CD4-positive, alpha-beta T cell (primary cell): ENCODE measurements around the gene ZWINT. TPM values are rescaled to one million over a fixed set of nuclear protein-coding genes. Genes with fewer than 3 reads are reported as not detected.

ENCODE experiments used
- ATAC-seq: fragments of 200-7000 bp; cut with Tn5 transposase; one replicate; pipeline ENCODE4 v1.10.0; 2022; ENCODE audit warnings: mild to moderate bottlenecking; ENCODE audit not compliant: poor library complexity
- CTCF ChIA-PET: fragments of 350-600 bp; sonication (Branson Sonifier 250); formaldehyde crosslinking; loops from one replicate; lab custom pipeline; 2021; ENCODE audit warnings: antibody characterized with exemption, inconsistent platforms; lab: Charles Lee
- POLR2A ChIA-PET: fragments of 350-600 bp; sonication (Branson Sonifier 250); formaldehyde crosslinking; loops from one replicate; lab custom pipeline; 2021; ENCODE audit warnings: antibody characterized with exemption, inconsistent platforms; lab: Charles Lee
- DNase-seq, 14 experiments: peaks; one replicate each; pipeline ENCODE4 v3.0.0-alpha.2; 2013 to 2020; ENCODE audit warnings: mixed read lengths in 2 of 14
- H3K27ac ChIP-seq, 2 donors: one replicate each; pipeline versions ENCODE4 v1.5.1 to v1.7.0; 2013; ENCODE audit warnings: low read length in 2 of 2, low read depth in 1 of 2, mild to moderate bottlenecking in 1 of 2
- H3K27me3 ChIP-seq, 2 experiments: 1 replicate in 1 of 2; 2 replicates in 1 of 2; pipeline versions ENCODE4 v1.6.1 to v1.7.0; 2013; ENCODE audit warnings: low read length in 2 of 2, control low read depth in 1 of 2, mild to moderate bottlenecking in 1 of 2, moderate library complexity in 1 of 2; ENCODE audit not compliant: insufficient read depth in 2 of 2, control insufficient read depth in 1 of 2
- H3K36me3 ChIP-seq: one replicate; pipeline ENCODE4 v1.6.1; 2013; ENCODE audit warnings: low read length, control low read depth; ENCODE audit not compliant: insufficient read depth
- H3K4me1 ChIP-seq: one replicate; pipeline ENCODE4 v1.6.1; 2013; ENCODE audit warnings: low read length, control low read depth; ENCODE audit not compliant: insufficient read depth
- H3K4me3 ChIP-seq: one replicate; pipeline ENCODE4 v1.5.1; 2013; ENCODE audit warnings: mild to moderate bottlenecking, low read length, moderate library complexity
- H3K9me3 ChIP-seq, 2 experiments: 1 replicate in 1 of 2; 2 replicates in 1 of 2; pipeline versions ENCODE4 v1.6.1 to v1.7.0; 2013; ENCODE audit warnings: low read length in 2 of 2, mild to moderate bottlenecking in 2 of 2, control low read depth in 1 of 2, moderate library complexity in 1 of 2; ENCODE audit not compliant: control insufficient read depth in 1 of 2, insufficient read depth in 1 of 2
- H3K27ac Mint-ChIP-seq: one replicate; pipeline ENCODE4 v1.8.0; 2020; ENCODE audit warnings: mixed read lengths
- H3K27me3 Mint-ChIP-seq: one replicate; pipeline ENCODE4 v1.8.0; 2021; ENCODE audit warnings: mixed read lengths
- H3K36me3 Mint-ChIP-seq: one replicate; pipeline ENCODE4 v1.8.0; 2021; ENCODE audit warnings: low read depth, mixed read lengths
- H3K4me1 Mint-ChIP-seq: one replicate; pipeline ENCODE4 v1.8.0; 2021; ENCODE audit warnings: low read depth, mixed read lengths
- H3K4me3 Mint-ChIP-seq: one replicate; pipeline ENCODE4 v1.8.0; 2020; ENCODE audit warnings: mild to moderate bottlenecking, mixed read lengths
- H3K9me3 Mint-ChIP-seq: one replicate; pipeline ENCODE4 v1.8.0; 2020; ENCODE audit warnings: mixed read lengths
- intact Hi-C, 2 experiments: fragments of 100-400 bp; cut with DNase I in 1 of 2; cut with micrococcal nuclease in 1 of 2; formaldehyde crosslinking; loops; one replicate each; pipeline versions ENCODE4 v1.15.1 to v1.9.0; 2023 to 2025; cut with DNase I, micrococcal nuclease
- total RNA-seq, 174 experiments: library from RNA in 2 of 174; stranded (reverse) in 2 of 174; gene quantifications; one replicate each; pipeline ENCODE4 v1.2.3 and lab custom pipeline; 2021 to 2026
- TF ChIP-seq, protein P1 (sequence below): fragments of 200-600 bp; IDR thresholded peaks from one replicate; pipeline ENCODE4 v1.8.0; 2022; ENCODE audit warnings: antibody characterized with exemption, mild to moderate bottlenecking

Gene ZWINT
- total RNA-seq, 2 experiments from 2014 or later, result 1.1 to 1.6 TPM

- Mint-ChIP-seq H3K36me3 (no peaks in the 10 kb centered on the region), H3K27ac (no peak overlapping the region), H3K27me3 (no peaks in the 10 kb centered on the region), H3K4me1 (no peaks in the 10 kb centered on the region), H3K4me3 (no peak overlapping the region), H3K9me3 (no peaks in the 10 kb centered on the region)
- Histone ChIP-seq H3K27me3 (no peaks in the 10 kb centered on the region), H3K4me3 (no peak overlapping the region), H3K27ac (no peak overlapping the region), H3K4me1 (no peaks in the 10 kb centered on the region), H3K36me3 (no peaks in the 10 kb centered on the region), H3K9me3 (no peaks in the 10 kb centered on the region)
- ChIA-PET POLR2A (no interaction called here), CTCF (no interaction called here)
- TF ChIP-seq, protein P1, sequence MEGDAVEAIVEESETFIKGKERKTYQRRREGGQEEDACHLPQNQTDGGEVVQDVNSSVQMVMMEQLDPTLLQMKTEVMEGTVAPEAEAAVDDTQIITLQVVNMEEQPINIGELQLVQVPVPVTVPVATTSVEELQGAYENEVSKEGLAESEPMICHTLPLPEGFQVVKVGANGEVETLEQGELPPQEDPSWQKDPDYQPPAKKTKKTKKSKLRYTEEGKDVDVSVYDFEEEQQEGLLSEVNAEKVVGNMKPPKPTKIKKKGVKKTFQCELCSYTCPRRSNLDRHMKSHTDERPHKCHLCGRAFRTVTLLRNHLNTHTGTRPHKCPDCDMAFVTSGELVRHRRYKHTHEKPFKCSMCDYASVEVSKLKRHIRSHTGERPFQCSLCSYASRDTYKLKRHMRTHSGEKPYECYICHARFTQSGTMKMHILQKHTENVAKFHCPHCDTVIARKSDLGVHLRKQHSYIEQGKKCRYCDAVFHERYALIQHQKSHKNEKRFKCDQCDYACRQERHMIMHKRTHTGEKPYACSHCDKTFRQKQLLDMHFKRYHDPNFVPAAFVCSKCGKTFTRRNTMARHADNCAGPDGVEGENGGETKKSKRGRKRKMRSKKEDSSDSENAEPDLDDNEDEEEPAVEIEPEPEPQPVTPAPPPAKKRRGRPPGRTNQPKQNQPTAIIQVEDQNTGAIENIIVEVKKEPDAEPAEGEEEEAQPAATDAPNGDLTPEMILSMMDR, result no peak
- intact Hi-C loops, result no loop called here
- ATAC-seq, result no peak
- DNase-seq, result no peak
Measured at GRCh38 chr10:56351909-56352630, 9.0 kb downstream of the ZWINT start.

DNA sequence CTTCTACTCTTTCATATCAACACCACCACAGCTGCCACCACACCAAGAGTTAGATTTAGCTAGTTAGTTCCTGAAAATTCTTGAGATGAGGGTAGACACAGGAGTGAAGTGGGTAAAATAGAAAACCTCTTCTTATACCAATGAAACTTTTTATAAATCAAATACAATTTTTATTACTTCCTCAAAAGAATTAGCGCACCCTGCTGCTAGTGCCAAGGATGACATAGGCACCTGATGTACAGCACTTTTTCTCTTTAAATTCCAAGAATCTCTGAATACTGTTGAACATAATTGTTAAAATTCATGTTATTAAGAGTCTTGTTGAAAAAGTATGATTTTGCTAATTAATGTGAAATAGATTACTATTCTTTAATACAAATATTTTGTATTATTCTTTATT, 11.4 kb downstream of the ZWINT start:
- no peaks in the 10 kb centered on the region for H3K4me1 ChIP-seq
- Mint-ChIP-seq H3K27me3 (no peaks in the 10 kb centered on the region), H3K36me3 (no peaks in the 10 kb centered on the region), H3K27ac (no peak overlapping the region), H3K4me1 (no peaks in the 10 kb centered on the region), H3K9me3 (no peaks in the 10 kb centered on the region), H3K4me3 (no peak overlapping the region)
- CTCF ChIA-PET, result no interaction called here
- H3K4me3 ChIP-seq, result no peak overlapping the region
- no peak for DNase-seq
- H3K36me3 ChIP-seq, result no peaks in the 10 kb centered on the region
- POLR2A ChIA-PET, result no interaction called here
- no peak for ATAC-seq
- no peaks in the 10 kb centered on the region for H3K27me3 ChIP-seq
- H3K9me3 ChIP-seq, result no peaks in the 10 kb centered on the region
- H3K27ac ChIP-seq, result no peak overlapping the region
- intact Hi-C loops, result no loop called here
- TF ChIP-seq, protein P1, result no peak

- no peak overlapping the region for H3K4me3 Mint-ChIP-seq
- intact Hi-C loops, result no loop called here
- no peaks in the 10 kb centered on the region for H3K27me3 ChIP-seq
- ChIA-PET CTCF (no interaction called here), POLR2A (no interaction called here)
- H3K9me3 Mint-ChIP-seq, result no peaks in the 10 kb centered on the region
- no peak for DNase-seq
- H3K36me3 ChIP-seq, result no peaks in the 10 kb centered on the region
- TF ChIP-seq, protein P1, result no peak
- H3K27ac Mint-ChIP-seq, result no peak overlapping the region
- no peak for ATAC-seq
- H3K4me3 ChIP-seq, result no peak overlapping the region
- no peaks in the 10 kb centered on the region for H3K9me3 ChIP-seq
- H3K4me1 ChIP-seq, result no peaks in the 10 kb centered on the region
- no peaks in the 10 kb centered on the region for H3K27me3 Mint-ChIP-seq
- no peak overlapping the region for H3K27ac ChIP-seq
- no peaks in the 10 kb centered on the region for H3K36me3 Mint-ChIP-seq
- H3K4me1 Mint-ChIP-seq, result no peaks in the 10 kb centered on the region
Measured at GRCh38 chr10:56348101-56348500, 13.0 kb downstream of the ZWINT start.
